IMR-90 (cell line): ENCODE data around the gene STING1. TPM values are rescaled to one million over a fixed set of nuclear protein-coding genes. Genes with fewer than 3 reads are reported as not detected.

Experiments
- ATAC-seq: fragments of 200-7000 bp; cut with Tn5 transposase; 2 replicates; pipeline ENCODE4 v1.9.1; 2020; ENCODE audit warnings: low read depth, mild to moderate bottlenecking, moderate library complexity
- BruUV-seq: library from RNA; stranded (reverse); fragments of 400-500 nt; replicated peaks from 2 replicates; lab custom pipeline; 2021; lab: Mats Ljungman, UMichigan
- CTCF ChIA-PET: fragments of 300-600 bp; formaldehyde crosslinking; extraction: SDS; loops from one replicate; lab custom pipeline; 2021; ENCODE audit warnings: antibody characterized with exemption; lab: Yijun Ruan, JAX
- POLR2A ChIA-PET: fragments of 300-600 bp; sonication (Branson Sonifier 250); formaldehyde crosslinking; loops from one replicate; lab custom pipeline; 2022; ENCODE audit warnings: antibody characterized with exemption; ENCODE audit not compliant: unreplicated experiment; lab: Charles Lee
- DNase-seq: peaks from one replicate; pipeline ENCODE4 v3.0.0; 2013
- H2AFZ ChIP-seq: replicated peaks from 2 replicates; pipeline ENCODE3; 2013; ENCODE audit warnings: low read length, mild to moderate bottlenecking; ENCODE audit not compliant: poor library complexity
- H2AK5ac ChIP-seq: 2 replicates; pipeline ENCODE4 v1.6.1; 2013; ENCODE audit warnings: low read depth, low read length, inconsistent platforms
- H2AK9ac ChIP-seq: replicated peaks from 2 replicates; pipeline ENCODE3; 2013; ENCODE audit warnings: mild to moderate bottlenecking, low read depth, low read length, moderate library complexity; ENCODE audit not compliant: poor library complexity
- H2BK120ac ChIP-seq: 2 replicates; pipeline ENCODE4 v1.6.1; 2013; ENCODE audit warnings: low read depth, low read length, inconsistent platforms
- H2BK15ac ChIP-seq: 3 replicates; pipeline ENCODE4 v1.6.1; 2013; ENCODE audit warnings: low read depth, low read length, inconsistent platforms
- H2BK20ac ChIP-seq: 2 replicates; pipeline ENCODE4 v1.6.1; 2013; ENCODE audit warnings: low read depth, mild to moderate bottlenecking, inconsistent platforms, low read length, moderate library complexity
- H2BK5ac ChIP-seq: 2 replicates; pipeline ENCODE4 v1.6.1; 2013; ENCODE audit warnings: mild to moderate bottlenecking, low read depth, low read length, inconsistent platforms; ENCODE audit not compliant: poor library complexity, severe bottlenecking
- H3K14ac ChIP-seq: replicated peaks from 2 replicates; pipeline ENCODE4 v1.6.1; 2013; ENCODE audit warnings: low read depth, low read length, inconsistent platforms
- H3K18ac ChIP-seq: 2 replicates; pipeline ENCODE4 v1.6.1; 2013; ENCODE audit warnings: low read depth, low read length, control low read depth
- H3K23ac ChIP-seq: 2 replicates; pipeline ENCODE4 v1.6.1; 2013; ENCODE audit warnings: low read depth, low read length, inconsistent platforms
- H3K27ac ChIP-seq: 2 replicates; pipeline ENCODE4 v1.5.1; 2013; ENCODE audit warnings: mild to moderate bottlenecking, control low read depth, low read length; ENCODE audit not compliant: insufficient read depth
- H3K27me3 ChIP-seq: 2 replicates; pipeline ENCODE4 v1.6.1; 2013; ENCODE audit warnings: low read length; ENCODE audit not compliant: control insufficient read depth, insufficient read depth
- H3K36me3 ChIP-seq: 2 replicates; pipeline ENCODE4 v1.6.1; 2013; ENCODE audit warnings: low read length, mixed read lengths; ENCODE audit not compliant: control insufficient read depth, insufficient read depth
- H3K4ac ChIP-seq: 2 replicates; pipeline ENCODE4 v1.6.1; 2013; ENCODE audit warnings: low read depth, low read length, inconsistent platforms
- H3K4me1 ChIP-seq: 2 replicates; pipeline ENCODE4 v1.6.1; 2013; ENCODE audit warnings: low read length, mixed read lengths; ENCODE audit not compliant: control insufficient read depth, insufficient read depth
- H3K4me2 ChIP-seq: 2 replicates; pipeline ENCODE4 v1.6.1; 2013; ENCODE audit warnings: low read depth, mild to moderate bottlenecking, control low read depth, low read length, moderate library complexity
- H3K4me3 ChIP-seq: 2 replicates; pipeline ENCODE4 v1.5.1; 2013; ENCODE audit warnings: low read depth, mild to moderate bottlenecking, control low read depth, low read length, moderate library complexity; ENCODE audit not compliant: insufficient read depth
- H3K56ac ChIP-seq: 2 replicates; pipeline ENCODE4 v1.6.1; 2013; ENCODE audit warnings: low read length, inconsistent platforms; ENCODE audit not compliant: insufficient read depth; ENCODE audit errors: extremely low read depth
- H3K79me1 ChIP-seq, 2 experiments: 2 replicates each; pipeline ENCODE4 v1.6.1; 2013; ENCODE audit warnings: low read length in 2 of 2, inconsistent platforms in 1 of 2, low read depth in 1 of 2
- H3K9ac ChIP-seq: 2 replicates; pipeline ENCODE4 v1.6.1; 2013; ENCODE audit warnings: low read depth, low read length, control low read depth
- H3K9me1 ChIP-seq: 2 replicates; pipeline ENCODE4 v1.6.1; 2013; ENCODE audit warnings: low read length, inconsistent platforms; ENCODE audit not compliant: insufficient read depth
- H3K9me3 ChIP-seq: 2 replicates; pipeline ENCODE4 v1.6.1; 2013; ENCODE audit warnings: low read length; ENCODE audit not compliant: control insufficient read depth, insufficient read depth
- H4K20me1 ChIP-seq: 2 replicates; pipeline ENCODE4 v1.6.1; 2013; ENCODE audit warnings: low read length, inconsistent platforms; ENCODE audit not compliant: insufficient read depth
- H4K5ac ChIP-seq: 2 replicates; pipeline ENCODE4 v1.6.1; 2013; ENCODE audit warnings: mild to moderate bottlenecking, low read depth, low read length, control low read depth
- H4K8ac ChIP-seq, 2 experiments: 2 replicates each; pipeline ENCODE4 v1.6.1; 2013; ENCODE audit warnings: low read depth in 2 of 2, low read length in 2 of 2, control low read depth in 1 of 2, inconsistent platforms in 1 of 2
- H4K91ac ChIP-seq: 2 replicates; pipeline ENCODE4 v1.6.1; 2013; ENCODE audit warnings: low read depth, low read length, inconsistent platforms; ENCODE audit not compliant: insufficient read depth
- CEBPB ChIP-seq: IDR thresholded peaks from 2 replicates; pipeline ENCODE4 v1.6.1; 2012; ENCODE audit warnings: low read depth, low read length, improper control_type of control experiment
- CHD1 ChIP-seq: IDR thresholded peaks from 2 replicates; pipeline ENCODE4 v1.6.1; 2012; ENCODE audit warnings: low read depth, low read length, improper control_type of control experiment
- FOS ChIP-seq: fragments of 150-350 bp; IDR thresholded peaks from 2 replicates; pipeline ENCODE4 v1.6.1; 2016; ENCODE audit warnings: low read depth, low read length
- MAZ ChIP-seq: IDR thresholded peaks from 2 replicates; pipeline ENCODE4 v1.6.1; 2012; ENCODE audit warnings: low read depth, mild to moderate bottlenecking, low read length, improper control_type of control experiment, moderate library complexity, borderline replicate concordance
- MXI1 ChIP-seq: IDR thresholded peaks from 2 replicates; pipeline ENCODE4 v1.6.1; 2012; ENCODE audit warnings: low read depth, mild to moderate bottlenecking, low read length, moderate library complexity, borderline replicate concordance
- NFE2L2 ChIP-seq: fragments of 150-350 bp; IDR thresholded peaks from 2 replicates; pipeline ENCODE4 v1.6.1; 2016; ENCODE audit warnings: low read depth, mild to moderate bottlenecking, low read length
- POLR2A ChIP-seq: IDR thresholded peaks from 2 replicates; pipeline ENCODE4 v1.6.1; 2012; ENCODE audit warnings: mild to moderate bottlenecking, low read depth, low read length
- RAD21 ChIP-seq: IDR thresholded peaks from 2 replicates; pipeline ENCODE4 v1.6.1; 2012; ENCODE audit warnings: low read length, improper control_type of control experiment
- WGBS, 2 experiments: methylation state at CpG; one replicate each; pipeline versions ENCODE4 v1.1.5 to v1.1.7; 2013; ENCODE audit warnings: missing lambda C conversion rate in 2 of 2; ENCODE audit not compliant: insufficient read length in 1 of 2; ENCODE audit errors: extremely low coverage in 2 of 2; 5-methylcytosine and 5-hydroxymethylcytosine counted together
- dilution Hi-C: fragments of 300-500 bp; cut with HindIII; formaldehyde crosslinking; loops from one replicate; pipeline ENCODE4 v1.14.3; 2018; ENCODE audit warnings: low sequenced_read_pairs; ENCODE audit not compliant: unreplicated experiment
- in situ Hi-C: fragments of 300-500 bp; cut with MboI; formaldehyde crosslinking; loops from 3 replicates; pipeline ENCODE4 v1.14.3; 2019; ENCODE audit warnings: low sequenced_read_pairs, inconsistent platforms, mixed read lengths
- intact Hi-C: fragments of 100-400 bp; cut with micrococcal nuclease; formaldehyde crosslinking; loops from 2 replicates; pipeline ENCODE4 v1.10.0; 2022
- polyA plus RNA-seq, 3 experiments: library from polyadenylated mRNA; depleted of rRNA; stranded (reverse); fragments of >200 nt; gene quantifications; 2 replicates each; pipeline ENCODE4 v1.2.3, GENCODE V29; 2012; ENCODE audit warnings: low replicate concordance in 1 of 3
- total RNA-seq: library from RNA; depleted of rRNA; stranded (reverse); fragments of >200 nt; gene quantifications from 2 replicates; pipeline ENCODE4 v1.2.3, GENCODE V29; 2012

Gene STING1
- total and polyA plus RNA-seq, 2 of the 4 experiments (the other 2 are of a cell fraction), result 18.6 to 63.5 TPM

DNA sequence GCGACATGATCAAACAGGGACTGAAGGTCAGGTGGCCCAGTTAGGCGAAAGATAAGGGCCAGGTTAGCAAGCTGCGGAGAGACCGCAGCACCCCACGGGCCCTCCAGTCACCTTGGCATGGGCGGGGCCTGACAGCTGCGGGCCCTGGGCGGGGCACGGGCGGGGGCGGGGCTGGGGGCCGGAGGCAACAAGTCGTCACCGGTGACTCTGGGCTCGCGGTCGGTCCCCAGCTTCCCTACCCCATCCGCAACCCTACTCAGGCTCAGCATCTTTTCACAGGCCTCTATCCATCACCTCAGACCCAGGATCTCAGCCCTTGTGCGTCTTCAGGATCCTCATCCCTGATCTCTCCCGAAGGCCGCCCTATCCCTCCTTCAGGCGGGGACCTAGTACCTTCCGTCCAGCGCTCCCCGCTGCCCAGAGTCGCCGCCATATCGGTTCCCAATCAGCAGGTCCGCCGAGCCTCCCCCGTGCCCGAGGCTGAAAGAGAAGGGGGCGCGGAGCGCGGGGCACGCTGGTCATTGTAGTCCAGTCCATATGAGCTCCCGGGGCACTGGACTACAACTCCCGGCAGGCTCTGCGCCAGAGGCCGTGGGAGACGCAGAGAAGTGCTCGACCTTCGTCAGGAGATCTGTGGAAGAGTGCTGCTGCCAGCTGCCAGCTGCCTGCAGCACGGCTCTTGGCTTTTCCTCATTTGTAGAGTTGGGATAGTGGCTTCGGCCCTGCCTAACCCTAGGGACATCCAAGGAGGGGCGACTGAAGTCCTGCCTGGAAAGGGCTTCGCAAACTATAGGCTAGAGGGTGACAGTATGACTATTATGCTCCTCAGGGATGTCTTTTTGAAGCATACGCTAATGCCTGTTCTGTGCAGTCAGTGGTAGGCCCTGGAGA, 43.3 kb downstream of the STING1 start, which contains the start of gene DNAJC18:
TSS of gene DNAJC18 (minus strand) at position 513 of the 891 bp plus-strand sequence. CDS start at position 433, 80 bp downstream.
- H3K9me1 ChIP-seq, result peaks cover 16% of the 10 kb centered on the region; the same call in 1 of the 2 replicates
- ATAC-seq (peak; percentile 98), DNase-seq (peak; percentile 89)
- peak within 1 kb of the TSS; percentile 79 for H2BK5ac ChIP-seq
- peak within 1 kb of the TSS; percentile 99 for H3K14ac ChIP-seq
- 5% methylated on average over 39 of the region's 49 CpGs; no CpG with 5 or more reads in 1 of the 2 experiments for WGBS, 2 experiments
- dilution Hi-C loops (no loop called here), in situ Hi-C loops (no loop called here), intact Hi-C loops (loop anchor here (5.0 kb wide), 1 partner anchor 123 kb away; the partner anchor contains the start of gene UBE2D2)
- no peaks in the 10 kb centered on the region for H3K9me3 ChIP-seq
- H3K4me3 ChIP-seq, result peak within 1 kb of the TSS; percentile 87
- H2BK120ac ChIP-seq, result peak within 1 kb of the TSS; percentile 81
- TF ChIP-seq NFE2L2, result no peak
- 0 out of 2 replicates have a peak, but pooled peaks have one; percentile 45 for TF ChIP-seq MXI1
- peak; percentile 78 for TF ChIP-seq POLR2A
- no peak for TF ChIP-seq RAD21
- TF ChIP-seq CEBPB, result no peak
- no peak for TF ChIP-seq FOS
- TF ChIP-seq CHD1, result 0 out of 2 replicates have a peak, but pooled peaks have one; percentile 46
- TF ChIP-seq MAZ, result peak; percentile 77; the same call in 1 of the 2 replicates
- no peaks in the 10 kb centered on the region for H3K27me3 ChIP-seq
- H3K4ac ChIP-seq, result peak within 1 kb of the TSS; percentile 99
- peak within 1 kb of the TSS; percentile 100 for H2AFZ ChIP-seq
- peak within 1 kb of the TSS; percentile 93 for H3K9ac ChIP-seq
- peak within 1 kb of the TSS; percentile 86 for H3K27ac ChIP-seq
- peak within 1 kb of the TSS; percentile 56 to 99 for H4K8ac ChIP-seq
- peak within 1 kb of the TSS; percentile 80 for H3K4me2 ChIP-seq
- peaks cover 10% of the 10 kb centered on the region for H3K4me1 ChIP-seq
- peak within 1 kb of the TSS; percentile 88; the same call in 1 of the 2 replicates for H3K56ac ChIP-seq
- H3K18ac ChIP-seq, result peak within 1 kb of the TSS; percentile 89
- H3K36me3 ChIP-seq, result peaks cover 4% of the 10 kb centered on the region; the same call in 1 of the 2 replicates
- H2AK9ac ChIP-seq, result peak within 1 kb of the TSS; percentile 97
- H2BK20ac ChIP-seq, result peak within 1 kb of the TSS; percentile 64; the same call in 1 of the 2 replicates
- peak within 1 kb of the TSS; percentile 86; the same call in 1 of the 3 replicates for H2BK15ac ChIP-seq
- peak within 1 kb of the TSS; percentile 95 for H4K91ac ChIP-seq
- H4K20me1 ChIP-seq, result no peaks in the 10 kb centered on the region
- BruUV-seq, result no TSS peak
- POLR2A ChIA-PET, result interaction anchor here (0.6 kb wide), 1 partner anchor 167 kb away, joined by 4 read pairs; no protein-coding TSS in a partner anchor
- H2AK5ac ChIP-seq, result peak within 1 kb of the TSS; percentile 83; the same call in 1 of the 2 replicates
- CTCF ChIA-PET, result interaction anchor here (1.0 to 1.5 kb wide), 4 partner anchors 9 to 74 kb away, joined by 3 to 4 read pairs (median 4); no protein-coding TSS in a partner anchor
- H3K79me1 ChIP-seq, result peaks cover 12 to 19% of the 10 kb centered on the region in 2 experiments; a peak in 3 of 4 replicates
- peak within 1 kb of the TSS; percentile 93 for H4K5ac ChIP-seq
- H3K23ac ChIP-seq, result peak within 1 kb of the TSS; percentile 97; the same call in 1 of the 2 replicates
